Measurements from ENCODE around the gene FGA.

GRCh38 chr4:154617820-154618317 lies 27.3 kb upstream of the FGA start:
- TF ChIP-seq, protein P1, sequence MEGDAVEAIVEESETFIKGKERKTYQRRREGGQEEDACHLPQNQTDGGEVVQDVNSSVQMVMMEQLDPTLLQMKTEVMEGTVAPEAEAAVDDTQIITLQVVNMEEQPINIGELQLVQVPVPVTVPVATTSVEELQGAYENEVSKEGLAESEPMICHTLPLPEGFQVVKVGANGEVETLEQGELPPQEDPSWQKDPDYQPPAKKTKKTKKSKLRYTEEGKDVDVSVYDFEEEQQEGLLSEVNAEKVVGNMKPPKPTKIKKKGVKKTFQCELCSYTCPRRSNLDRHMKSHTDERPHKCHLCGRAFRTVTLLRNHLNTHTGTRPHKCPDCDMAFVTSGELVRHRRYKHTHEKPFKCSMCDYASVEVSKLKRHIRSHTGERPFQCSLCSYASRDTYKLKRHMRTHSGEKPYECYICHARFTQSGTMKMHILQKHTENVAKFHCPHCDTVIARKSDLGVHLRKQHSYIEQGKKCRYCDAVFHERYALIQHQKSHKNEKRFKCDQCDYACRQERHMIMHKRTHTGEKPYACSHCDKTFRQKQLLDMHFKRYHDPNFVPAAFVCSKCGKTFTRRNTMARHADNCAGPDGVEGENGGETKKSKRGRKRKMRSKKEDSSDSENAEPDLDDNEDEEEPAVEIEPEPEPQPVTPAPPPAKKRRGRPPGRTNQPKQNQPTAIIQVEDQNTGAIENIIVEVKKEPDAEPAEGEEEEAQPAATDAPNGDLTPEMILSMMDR (IDR thresholded peaks at IDR 0.05; ENCODE audit: low read length), result no peak
- TF ChIP-seq EZH2 (optimal IDR thresholded peaks at IDR 0.05; ENCODE audit: low read depth, low read length), result no peak
- no peak for TF ChIP-seq EZH2phosphoT487 (IDR thresholded peaks at IDR 0.05; ENCODE audit: low read length)

All from MM.1S (cell line).